HTERT RPE-1 (cell line): Measurements from ENCODE around the gene IL22RA1.

Source experiments
- in situ Hi-C: fragments of 300-500 bp; cut with MboI; formaldehyde crosslinking; loops from 4 replicates; pipeline ENCODE4 v1.14.3; 2020; ENCODE audit warnings: low sequenced_read_pairs

Gene IL22RA1

GRCh38 chr1:24138476-24139221 is 4.3 kb downstream of the IL22RA1 start:
- in situ Hi-C loops: no loop called here

DNA sequence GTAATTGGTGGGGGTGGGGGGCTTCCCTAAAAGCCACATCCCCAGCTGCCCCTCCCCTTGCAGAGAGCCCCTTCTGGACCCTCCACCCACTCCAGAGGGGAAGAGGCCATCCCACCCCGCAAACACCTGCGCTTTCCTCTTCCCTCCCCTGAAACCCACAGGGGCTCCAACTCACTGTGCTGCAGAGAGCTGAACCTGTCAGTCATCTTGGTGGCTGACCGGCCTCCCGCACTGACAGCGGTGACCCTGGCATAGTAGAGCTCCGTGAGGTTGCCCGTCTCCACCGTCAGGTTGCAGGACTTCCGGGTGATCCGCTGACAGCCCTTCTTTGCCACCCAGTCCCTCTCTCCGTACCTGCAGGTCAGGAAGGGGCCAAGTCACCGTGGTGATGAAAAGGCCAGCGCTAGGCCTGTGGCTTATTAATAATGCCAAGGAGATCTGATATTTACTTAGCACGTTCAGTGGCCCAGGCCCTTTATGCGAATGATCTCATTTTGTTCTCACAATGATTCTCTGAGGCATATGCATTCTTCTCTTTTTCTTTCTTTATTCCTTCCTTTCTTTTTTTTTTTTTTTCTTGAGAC is 5.9 kb downstream of the IL22RA1 start:
- in situ Hi-C loops: no loop called here

DNA sequence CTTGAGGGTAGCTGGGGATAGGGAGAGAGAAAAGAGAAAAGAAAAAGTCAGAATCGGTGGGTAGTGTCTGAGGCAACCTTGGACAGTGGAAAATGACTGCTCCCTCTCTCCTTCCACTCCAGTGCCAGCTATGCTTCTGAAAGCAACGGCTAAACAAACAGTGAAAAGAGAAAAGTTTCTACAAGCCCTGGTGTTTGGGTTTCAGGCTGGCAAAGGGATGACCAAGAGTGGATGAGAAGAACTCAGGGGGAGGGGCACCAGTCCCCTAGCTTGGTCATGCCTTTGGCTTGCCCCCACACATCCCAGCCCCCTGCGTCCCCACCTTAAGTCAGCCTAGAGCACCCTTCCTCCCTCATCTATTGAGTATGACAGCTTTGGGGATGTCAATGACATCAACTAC is 8.6 kb downstream of the IL22RA1 start:
- in situ Hi-C loops: no loop called here

DNA sequence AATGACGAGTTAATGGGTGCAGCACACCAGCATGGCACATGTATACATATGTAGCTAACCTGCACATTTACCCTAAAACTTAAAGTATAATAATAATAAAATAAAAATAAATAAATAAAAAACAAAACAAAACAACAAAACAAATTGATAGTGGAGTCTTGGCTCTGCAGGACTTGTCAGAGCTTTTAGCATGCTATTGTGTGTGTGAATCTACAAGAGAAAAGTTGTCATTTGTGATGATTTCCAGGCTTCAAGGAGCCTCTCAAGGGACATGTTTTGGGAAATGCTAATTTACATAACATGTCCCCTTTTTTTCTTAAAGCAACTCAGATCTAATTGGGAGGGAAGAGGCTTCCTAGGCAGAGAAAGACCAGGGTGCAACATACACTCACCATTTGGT is 9.1 kb downstream of the IL22RA1 start:
- in situ Hi-C loops: no loop called here

DNA sequence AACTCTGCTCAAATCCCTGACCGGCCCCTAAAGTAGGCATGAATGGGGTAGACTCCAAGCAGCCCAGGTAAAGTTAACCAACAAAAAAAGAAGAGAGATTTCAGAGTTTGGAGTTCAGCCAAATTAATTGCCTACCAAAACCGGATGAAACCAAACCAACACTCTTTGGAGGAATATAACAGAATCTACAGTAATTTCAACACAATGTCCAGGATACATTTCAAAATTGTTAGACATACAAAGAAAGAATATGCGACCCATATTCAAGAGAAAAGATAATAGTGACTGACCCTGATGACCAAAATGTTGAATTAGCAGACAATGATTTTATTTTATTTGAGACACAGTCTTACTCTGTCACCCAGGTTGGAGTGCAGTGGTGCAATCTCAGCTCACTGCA is 12.6 kb downstream of the IL22RA1 start:
- in situ Hi-C loops: no loop called here

GRCh38 chr1:24127801-24128363 is 15.1 kb downstream of the IL22RA1 start:
- in situ Hi-C loops: no loop called here

GRCh38 chr1:24127134-24127800 is 15.7 kb downstream of the IL22RA1 start:
- in situ Hi-C loops: no loop called here

- in situ Hi-C loops: no loop called here
These were observed 16.3 kb downstream of the IL22RA1 start for GRCh38 chr1:24126672-24127023.

DNA sequence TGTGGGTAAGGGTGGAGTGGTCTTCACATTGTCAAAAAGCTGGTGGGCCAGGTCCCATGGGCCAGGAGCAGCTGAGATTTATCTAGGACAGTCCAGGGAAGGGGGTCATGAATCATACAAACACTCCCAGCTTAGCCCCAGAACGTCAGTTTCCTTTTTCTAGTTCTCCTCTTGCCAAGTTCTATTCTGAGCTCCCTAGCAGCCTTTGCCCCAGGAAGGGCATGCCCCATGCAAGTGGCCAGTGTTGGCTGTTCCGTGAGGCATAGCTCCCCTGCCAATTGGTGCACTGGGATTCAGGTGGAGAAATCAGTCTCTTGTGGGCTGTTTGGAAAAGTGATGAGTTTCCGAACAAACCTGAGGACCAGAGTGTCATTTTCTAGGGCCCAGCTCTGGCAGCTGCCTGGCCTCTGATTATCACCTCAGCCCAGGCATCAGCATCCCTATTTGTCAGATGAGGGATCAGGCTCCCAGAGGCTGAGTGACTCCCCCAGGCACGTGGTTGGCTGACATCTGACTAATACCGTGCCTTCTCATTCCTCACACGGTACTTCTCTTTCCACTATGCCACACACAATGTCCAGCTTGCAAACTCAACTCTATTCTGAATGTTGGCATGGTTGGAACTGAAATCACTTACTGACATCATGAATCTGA is 16.8 kb downstream of the IL22RA1 start:
- in situ Hi-C loops: no loop called here

DNA sequence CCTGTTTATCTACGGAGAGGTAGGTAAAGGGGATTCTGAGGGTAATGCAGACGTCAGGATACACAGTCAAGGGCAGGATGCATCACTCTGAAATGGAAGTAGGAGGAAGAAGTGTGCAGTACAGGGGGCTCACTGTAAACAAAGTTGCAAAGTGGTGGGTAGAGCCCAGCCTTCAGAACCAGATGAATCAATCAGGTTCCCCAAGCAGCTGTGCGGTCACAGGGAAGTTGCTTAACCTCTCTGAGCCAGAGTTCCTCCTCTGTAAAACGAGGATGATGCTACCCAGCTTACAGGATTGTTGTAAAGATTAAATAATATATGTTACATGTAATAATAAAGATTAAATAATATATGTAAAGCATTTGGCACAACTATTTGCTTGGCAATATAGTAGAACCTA is 17.5 kb downstream of the IL22RA1 start:
- in situ Hi-C loops: no loop called here

- in situ Hi-C loops: no loop called here
These were observed 18.0 kb downstream of the IL22RA1 start for GRCh38 chr1:24124980-24125379.

- in situ Hi-C loops: no loop called here
These were observed 19.3 kb downstream of the IL22RA1 start for GRCh38 chr1:24123611-24124010.

DNA sequence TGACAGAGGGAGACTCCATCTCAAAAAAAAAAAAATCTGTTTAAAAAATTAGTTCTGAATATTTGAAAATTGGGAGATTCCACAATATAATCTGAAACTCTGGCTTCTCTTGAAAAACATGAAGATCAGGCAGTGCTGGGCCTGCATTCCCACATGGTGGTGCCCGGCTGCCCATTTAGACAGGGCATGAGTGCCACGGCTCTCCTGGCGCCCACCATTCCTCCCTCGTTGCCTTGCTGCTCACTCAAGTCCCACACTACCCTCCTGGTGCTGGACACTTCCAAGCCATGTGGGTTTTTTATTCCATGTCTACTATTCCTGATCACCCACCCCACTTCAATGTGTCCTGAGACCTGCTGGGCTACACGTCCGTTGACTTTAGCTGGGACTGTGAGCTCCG is 20.2 kb downstream of the IL22RA1 start:
- in situ Hi-C loops: no loop called here

DNA sequence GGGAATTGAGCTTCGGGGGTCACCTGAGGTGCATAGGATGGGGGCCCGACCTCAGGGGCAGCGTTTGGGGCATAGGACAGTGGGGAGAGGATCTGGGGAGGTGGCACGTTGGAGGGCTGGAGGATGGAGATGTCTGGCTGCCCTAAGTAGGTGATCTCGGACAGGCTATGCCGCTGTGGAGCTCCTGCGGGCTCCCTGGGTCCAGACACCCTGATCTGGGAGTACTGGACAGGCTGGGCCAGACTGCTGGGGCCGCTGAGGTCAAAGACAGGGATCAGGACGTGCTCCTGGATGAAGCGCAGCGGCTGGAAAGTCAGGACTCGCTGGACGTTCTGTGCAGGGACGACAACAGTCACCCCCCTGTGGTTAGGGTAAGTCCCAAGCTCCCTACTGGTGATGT is 21.5 kb downstream of the IL22RA1 start:
- in situ Hi-C loops: no loop called here

DNA sequence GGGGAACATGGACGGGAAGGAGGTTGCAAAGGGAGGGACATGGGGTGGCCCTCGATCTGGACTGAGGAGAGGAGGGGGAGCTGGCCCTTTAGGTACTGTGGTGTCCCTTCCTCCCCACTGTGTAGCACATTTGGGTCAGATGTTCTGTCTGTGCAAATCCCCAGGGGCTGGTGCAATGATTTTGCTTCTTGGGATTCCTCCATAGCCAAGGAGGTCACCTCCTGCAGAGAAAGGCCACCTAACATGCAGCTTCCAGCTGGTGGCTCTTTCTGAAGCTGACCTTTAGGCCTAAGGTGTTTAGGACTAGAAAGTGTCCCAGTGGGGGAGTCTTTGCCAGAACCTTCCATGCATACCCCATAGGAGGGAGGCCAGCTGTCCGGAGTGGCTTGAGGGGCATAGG is 22.0 kb downstream of the IL22RA1 start:
- in situ Hi-C loops: no loop called here

GRCh38 chr1:24119859-24120756 is 22.8 kb downstream of the IL22RA1 start:
- in situ Hi-C loops: no loop called here

GRCh38 chr1:24119489-24119858 is 23.5 kb downstream of the IL22RA1 start:
- in situ Hi-C loops: no loop called here

DNA sequence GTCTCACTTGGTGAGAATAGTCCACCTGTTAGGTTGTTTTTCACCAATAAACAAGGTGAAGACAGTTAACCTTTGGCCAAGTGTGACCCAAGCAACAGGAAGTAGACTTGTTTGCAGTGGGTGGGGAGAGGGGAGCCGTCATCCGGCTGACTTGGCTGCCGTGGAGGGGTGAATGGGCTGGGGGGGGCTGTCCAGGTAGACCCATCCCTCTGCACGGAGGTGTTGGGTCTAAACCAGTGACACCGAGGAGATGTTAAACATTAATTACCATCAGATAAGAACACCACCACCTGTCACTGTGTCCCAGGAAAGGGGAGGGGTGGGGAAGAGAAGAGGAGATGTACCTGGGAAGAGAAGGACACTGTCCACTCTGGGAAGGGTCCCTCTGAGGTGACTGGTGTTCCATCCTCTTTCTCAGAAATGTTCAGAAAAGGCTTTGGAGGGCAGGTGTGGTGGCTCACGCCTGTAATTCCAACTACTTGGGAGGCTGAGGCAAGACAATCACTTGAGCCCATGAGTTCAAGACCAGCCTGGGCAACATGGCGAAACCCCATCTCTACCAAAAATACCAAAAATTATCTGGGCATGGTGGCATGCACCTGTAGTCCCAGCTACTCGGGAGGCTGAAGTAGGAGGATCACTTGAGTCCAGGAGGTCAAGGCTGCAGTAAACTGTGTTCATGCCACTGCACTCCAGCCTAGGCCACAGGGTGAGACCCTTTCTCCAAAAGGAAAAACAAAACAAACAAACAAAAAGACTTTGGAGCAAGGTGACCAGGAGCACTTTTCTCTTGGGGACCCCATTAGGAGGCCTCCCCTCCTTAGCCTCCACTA is 24.3 kb downstream of the IL22RA1 start:
- in situ Hi-C loops: no loop called here

DNA sequence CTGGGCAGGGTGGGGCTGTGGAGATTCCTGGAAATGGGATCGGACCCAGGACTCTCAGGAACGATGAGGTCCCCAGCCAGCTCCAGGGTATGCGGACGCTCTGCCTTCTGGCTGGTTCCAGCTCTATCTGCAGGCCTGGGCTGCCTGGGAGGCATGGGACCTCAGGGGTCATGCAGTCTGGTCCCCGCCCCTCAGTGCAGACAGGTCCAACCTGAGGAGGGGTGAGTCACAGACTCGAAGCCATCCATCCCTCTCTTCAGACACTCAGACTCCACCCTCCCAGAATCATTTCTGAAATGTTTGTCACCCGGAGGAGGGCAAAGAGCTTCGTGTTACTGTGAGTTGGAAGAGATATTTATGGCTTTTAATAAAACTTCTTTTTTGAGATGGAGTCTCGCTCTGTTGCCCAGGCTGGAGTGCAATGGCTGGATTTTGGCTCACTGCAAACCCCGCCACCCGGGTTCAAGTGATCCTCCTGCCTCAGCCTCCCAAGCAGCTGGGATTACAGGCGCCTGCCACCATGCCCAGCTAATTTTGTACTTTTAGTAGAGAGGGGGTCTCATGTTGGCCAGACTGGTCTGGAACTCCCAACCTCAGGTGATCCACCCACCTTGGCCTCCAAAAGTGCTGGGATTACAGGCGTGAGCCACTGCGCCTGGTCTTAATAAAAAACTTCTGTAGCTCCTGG is 25.1 kb downstream of the IL22RA1 start:
- in situ Hi-C loops: no loop called here
